Parathyroid adenoma (tissue), 2 donors: Measurements from ENCODE around the gene PRICKLE2.

Experiments
- H2AFZ ChIP-seq: fragments of 300-600 bp; sonication (generic); one replicate; pipeline ENCODE4 v1.7.0; 2017; ENCODE audit warnings: antibody characterized with exemption, mild to moderate bottlenecking
- H3K27ac ChIP-seq: fragments of 300-600 bp; sonication (generic); one replicate; pipeline ENCODE4 v1.7.0; 2017
- H3K27me3 ChIP-seq: fragments of 300-600 bp; sonication (generic); one replicate; pipeline ENCODE4 v1.7.0; 2017; ENCODE audit warnings: low read length; ENCODE audit not compliant: control insufficient read depth, insufficient read depth
- H3K36me3 ChIP-seq: fragments of 300-600 bp; sonication (generic); one replicate; pipeline ENCODE4 v1.7.0; 2017; ENCODE audit warnings: low read length; ENCODE audit not compliant: control insufficient read depth, insufficient read depth
- H3K4me1 ChIP-seq: fragments of 300-600 bp; sonication (generic); one replicate; pipeline ENCODE4 v1.7.0; 2017; ENCODE audit warnings: control low read depth
- H3K4me2 ChIP-seq: fragments of 300-600 bp; sonication (generic); one replicate; pipeline ENCODE4 v1.7.0; 2017; ENCODE audit warnings: low read length
- H3K4me3 ChIP-seq: fragments of 300-600 bp; sonication (generic); one replicate; pipeline ENCODE4 v1.7.0; 2017; ENCODE audit warnings: low read depth, low read length
- H3K79me2 ChIP-seq: fragments of 300-600 bp; sonication (generic); one replicate; pipeline ENCODE4 v1.7.0; 2017; ENCODE audit warnings: control low read depth
- H3K9ac ChIP-seq: fragments of 300-600 bp; sonication (generic); one replicate; pipeline ENCODE4 v1.7.0; 2017; ENCODE audit warnings: mild to moderate bottlenecking
- H3K9me3 ChIP-seq: fragments of 300-600 bp; sonication (generic); one replicate; pipeline ENCODE4 v1.7.0; 2017; ENCODE audit warnings: low read length; ENCODE audit not compliant: control insufficient read depth
- CTCF ChIP-seq: fragments of 300-600 bp; sonication (generic); IDR thresholded peaks from one replicate; pipeline ENCODE4 v1.7.0; 2017; ENCODE audit warnings: antibody characterized with exemption, mild to moderate bottlenecking
- donor health status: primary hyperparathyroidism.

Gene PRICKLE2

GRCh38 chr3:64174328-64174727 is 50.9 kb downstream of the PRICKLE2 start:
- Histone ChIP-seq H3K9me3 (no peaks in the 10 kb centered on the region), H3K4me3 (no peak overlapping the region), H3K4me2 (no peak overlapping the region), H2AFZ (no peak overlapping the region), H3K4me1 (no peaks in the 10 kb centered on the region), H3K9ac (no peak overlapping the region), H3K27me3 (no peaks in the 10 kb centered on the region), H3K79me2 (no peaks in the 10 kb centered on the region), H3K27ac (no peak overlapping the region), H3K36me3 (no peaks in the 10 kb centered on the region)
- TF ChIP-seq CTCF: no peak

- H2AFZ ChIP-seq: no peak overlapping the region
- no peak overlapping the region for H3K27ac ChIP-seq
- H3K79me2 ChIP-seq: no peaks in the 10 kb centered on the region
- no peaks in the 10 kb centered on the region for H3K4me1 ChIP-seq
- no peaks in the 10 kb centered on the region for H3K27me3 ChIP-seq
- H3K4me3 ChIP-seq: no peak overlapping the region
- no peak overlapping the region for H3K9ac ChIP-seq
- H3K36me3 ChIP-seq: no peaks in the 10 kb centered on the region
- H3K4me2 ChIP-seq: no peak overlapping the region
- no peaks in the 10 kb centered on the region for H3K9me3 ChIP-seq
- no peak for TF ChIP-seq CTCF
Observed at GRCh38 chr3:64173563-64173962, 51.7 kb downstream of the PRICKLE2 start.

GRCh38 chr3:64170270-64170669 is 55.0 kb downstream of the PRICKLE2 start:
- H3K4me2 ChIP-seq: no peak overlapping the region
- H3K4me3 ChIP-seq: no peak overlapping the region
- no peak for TF ChIP-seq CTCF
- H3K27ac ChIP-seq: no peak overlapping the region
- H3K9ac ChIP-seq: no peak overlapping the region
- H3K4me1 ChIP-seq: no peaks in the 10 kb centered on the region
- no peaks in the 10 kb centered on the region for H3K27me3 ChIP-seq
- no peak overlapping the region for H2AFZ ChIP-seq
- no peaks in the 10 kb centered on the region for H3K79me2 ChIP-seq
- no peaks in the 10 kb centered on the region for H3K36me3 ChIP-seq
- no peaks in the 10 kb centered on the region for H3K9me3 ChIP-seq

- Histone ChIP-seq H3K27ac (no peak overlapping the region), H3K36me3 (no peaks in the 10 kb centered on the region), H3K9me3 (no peaks in the 10 kb centered on the region), H3K79me2 (no peaks in the 10 kb centered on the region), H3K4me2 (no peak overlapping the region), H3K4me1 (no peaks in the 10 kb centered on the region), H3K27me3 (no peaks in the 10 kb centered on the region), H2AFZ (no peak overlapping the region), H3K9ac (no peak overlapping the region), H3K4me3 (no peak overlapping the region)
- TF ChIP-seq CTCF: no peak
Observed at GRCh38 chr3:64167868-64168267, 57.4 kb downstream of the PRICKLE2 start.

- H3K79me2 ChIP-seq: no peaks in the 10 kb centered on the region
- no peak for TF ChIP-seq CTCF
- H3K4me2 ChIP-seq: no peak overlapping the region
- no peak overlapping the region for H3K9ac ChIP-seq
- no peak overlapping the region for H2AFZ ChIP-seq
- H3K9me3 ChIP-seq: no peaks in the 10 kb centered on the region
- no peak overlapping the region for H3K4me3 ChIP-seq
- H3K36me3 ChIP-seq: no peaks in the 10 kb centered on the region
- peaks cover 2% of the 10 kb centered on the region for H3K4me1 ChIP-seq
- no peaks in the 10 kb centered on the region for H3K27me3 ChIP-seq
- H3K27ac ChIP-seq: no peak overlapping the region
Observed at GRCh38 chr3:64167351-64167750, 57.9 kb downstream of the PRICKLE2 start.
